ENCODE measurements around the gene SLC5A10.

The SLC5A10 gene

GRCh38 chr17:18964550-18964949 lies 12.6 kb downstream of the SLC5A10 start:
- no peak for DNase-seq (ENCODE audit: low read depth)

- no peak for DNase-seq (ENCODE audit: low read depth)
These were observed 13.7 kb downstream of the SLC5A10 start for GRCh38 chr17:18965530-18966236.

GRCh38 chr17:18966831-18967624 lies 15.1 kb downstream of the SLC5A10 start:
- no peak for DNase-seq (ENCODE audit: low read depth)

- no peak for DNase-seq (ENCODE audit: low read depth)
These were observed 16.0 kb downstream of the SLC5A10 start for GRCh38 chr17:18967916-18968315.

- no peak for DNase-seq (ENCODE audit: low read depth)
These were observed 16.4 kb downstream of the SLC5A10 start for GRCh38 chr17:18968345-18968744.

GRCh38 chr17:18968945-18969887 lies 17.3 kb downstream of the SLC5A10 start:
- DNase-seq (ENCODE audit: low read depth) = no peak

- no peak for DNase-seq (ENCODE audit: low read depth)
These were observed 18.9 kb downstream of the SLC5A10 start for GRCh38 chr17:18970582-18971480.

GRCh38 chr17:18971801-18972200 lies 19.8 kb downstream of the SLC5A10 start:
- DNase-seq (ENCODE audit: low read depth) = no peak

GRCh38 chr17:18974407-18975149 lies 22.6 kb downstream of the SLC5A10 start:
- DNase-seq (ENCODE audit: low read depth) = peak; percentile 26

GRCh38 chr17:18975597-18975996 lies 23.6 kb downstream of the SLC5A10 start:
- DNase-seq (ENCODE audit: low read depth) = no peak

GRCh38 chr17:18976201-18976600 lies 24.2 kb downstream of the SLC5A10 start:
- DNase-seq (ENCODE audit: low read depth) = no peak

- no peak for DNase-seq (ENCODE audit: low read depth)
These were observed 25.1 kb downstream of the SLC5A10 start for GRCh38 chr17:18977021-18977420.

GRCh38 chr17:18977646-18978045 lies 25.7 kb downstream of the SLC5A10 start:
- no peak for DNase-seq (ENCODE audit: low read depth)

- DNase-seq (ENCODE audit: low read depth) = no peak
These were observed 26.1 kb downstream of the SLC5A10 start for GRCh38 chr17:18978050-18978449.

GRCh38 chr17:18978655-18979054 lies 26.7 kb downstream of the SLC5A10 start:
- no peak for DNase-seq (ENCODE audit: low read depth)

- DNase-seq (ENCODE audit: low read depth) = no peak
These were observed 28.8 kb downstream of the SLC5A10 start for GRCh38 chr17:18980682-18981334.

- DNase-seq (ENCODE audit: low read depth) = no peak
These were observed 29.3 kb downstream of the SLC5A10 start for GRCh38 chr17:18981335-18981641.

- no peak for DNase-seq (ENCODE audit: low read depth)
These were observed 29.9 kb downstream of the SLC5A10 start for GRCh38 chr17:18981642-18982424.
